ENCODE measurements around the gene CYTH3.
"Not testable (repeated sequence)": the region's sequence is repeated elsewhere in the genome, so short reads cannot be mapped to it uniquely, and the experiment has no call there.

Gene CYTH3

GRCh38 chr7:6229284-6229683 is 43.1 kb downstream of the CYTH3 start:
- DNase-seq (ENCODE audit: low read depth in 2 of 2), result not testable (repeated sequence)

GRCh38 chr7:6228361-6229229 is 43.8 kb downstream of the CYTH3 start:
- DNase-seq (ENCODE audit: low read depth in 2 of 2), result no peak

- DNase-seq (ENCODE audit: low read depth in 2 of 2), result no peak
Measured at GRCh38 chr7:6227294-6227846, 45.1 kb downstream of the CYTH3 start.

GRCh38 chr7:6226194-6226799 is 46.1 kb downstream of the CYTH3 start:
- DNase-seq (ENCODE audit: low read depth in 2 of 2), result no peak

GRCh38 chr7:6223411-6223810 is 49.0 kb downstream of the CYTH3 start:
- not testable (repeated sequence) for DNase-seq (ENCODE audit: low read depth in 2 of 2)

GRCh38 chr7:6223010-6223409 is 49.4 kb downstream of the CYTH3 start:
- DNase-seq (ENCODE audit: low read depth in 2 of 2), result not testable (repeated sequence)

- DNase-seq (ENCODE audit: low read depth in 2 of 2), result no peak
Measured at GRCh38 chr7:6221340-6222319, 50.8 kb downstream of the CYTH3 start.

GRCh38 chr7:6218329-6218728 is 54.1 kb downstream of the CYTH3 start:
- no peak for DNase-seq (ENCODE audit: low read depth in 2 of 2)

- no peak for DNase-seq (ENCODE audit: low read depth in 2 of 2)
Measured at GRCh38 chr7:6212008-6212407, 60.4 kb downstream of the CYTH3 start.

GRCh38 chr7:6210621-6211372 is 61.6 kb downstream of the CYTH3 start:
- no peak for DNase-seq (ENCODE audit: low read depth in 2 of 2)

- no peak for DNase-seq (ENCODE audit: low read depth in 2 of 2)
Measured at GRCh38 chr7:6209340-6209739, 63.1 kb downstream of the CYTH3 start.

- DNase-seq (ENCODE audit: low read depth in 2 of 2), result no peak
Measured at GRCh38 chr7:6208573-6209328, 63.7 kb downstream of the CYTH3 start.

GRCh38 chr7:6205971-6206660 is 66.3 kb downstream of the CYTH3 start:
- DNase-seq (ENCODE audit: low read depth in 2 of 2), result no peak

GRCh38 chr7:6203381-6203780 is 69.0 kb downstream of the CYTH3 start:
- DNase-seq (ENCODE audit: low read depth in 2 of 2), result no peak

- DNase-seq (ENCODE audit: low read depth in 2 of 2), result no peak
Measured at GRCh38 chr7:6202117-6202516, 70.3 kb downstream of the CYTH3 start.

- DNase-seq (ENCODE audit: low read depth in 2 of 2), result no peak
Measured at GRCh38 chr7:6200971-6201370, 71.5 kb downstream of the CYTH3 start.

GRCh38 chr7:6198689-6199595 is 73.5 kb downstream of the CYTH3 start:
- DNase-seq (ENCODE audit: low read depth in 2 of 2), result no peak

- no peak for DNase-seq (ENCODE audit: low read depth in 2 of 2)
Measured at GRCh38 chr7:6197801-6198551, 74.4 kb downstream of the CYTH3 start.

All from stimulated activated CD8-positive, alpha-beta memory T cell treated with anti-CD3 and anti-CD28 coated beads, Interleukin-2, amount 100 ng/mL, for 1 hour (primary cell).